ENCODE results near the gene FGF1. TPM values are rescaled to one million over a fixed set of nuclear protein-coding genes. Genes with fewer than 3 reads are reported as not detected.

Gene FGF1
- total RNA-seq, 2 experiments from 2014 or later: not detected

DNA sequence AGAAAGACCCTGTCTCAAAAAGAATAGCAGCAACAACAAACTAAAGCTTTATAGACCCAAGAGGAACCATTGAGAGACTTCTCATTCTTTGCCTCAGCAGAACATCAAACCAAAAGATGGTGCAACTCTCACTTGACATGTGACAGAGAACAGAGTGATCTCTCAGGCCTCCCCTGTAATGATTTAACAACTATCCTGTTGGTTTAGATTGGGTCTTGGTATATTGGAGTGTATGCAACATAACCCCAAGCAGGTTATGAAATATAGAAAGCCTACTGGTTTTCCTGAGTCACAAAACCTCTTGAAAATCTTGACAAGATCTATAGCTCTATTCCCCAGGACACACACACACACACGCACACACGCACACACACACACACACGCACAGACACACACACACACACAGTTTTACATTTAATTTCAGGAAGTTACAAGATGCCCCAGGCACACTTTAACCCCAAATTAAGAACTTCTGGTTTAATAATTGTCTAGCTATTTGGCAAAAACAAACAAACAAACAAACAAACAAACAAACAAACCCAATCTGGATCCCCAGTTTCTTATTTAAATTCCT, 6.5 kb upstream of the FGF1 start:
- Mint-ChIP-seq H3K9me3 (no peaks in the 10 kb centered on the region), H3K36me3 (ENCODE audit: low read depth) (no peaks in the 10 kb centered on the region), H3K27ac (no peak overlapping the region), H3K27me3 (ENCODE audit: low read depth) (peaks cover 6% of the 10 kb centered on the region), H3K4me1 (ENCODE audit: low read depth) (peaks cover 2% of the 10 kb centered on the region), H3K4me3 (no peak overlapping the region)
- intact Hi-C loops (cut with micrococcal nuclease): loop anchor here (10.0 kb wide), 1 partner anchor 108 kb away; no protein-coding TSS in a partner anchor
- CTCF ChIA-PET: interaction anchor here (0.9 to 1.8 kb wide), 4 partner anchors 20 to 196 kb away, joined by 3 to 8 read pairs (median 5); no protein-coding TSS in a partner anchor
- no peak for DNase-seq

DNA sequence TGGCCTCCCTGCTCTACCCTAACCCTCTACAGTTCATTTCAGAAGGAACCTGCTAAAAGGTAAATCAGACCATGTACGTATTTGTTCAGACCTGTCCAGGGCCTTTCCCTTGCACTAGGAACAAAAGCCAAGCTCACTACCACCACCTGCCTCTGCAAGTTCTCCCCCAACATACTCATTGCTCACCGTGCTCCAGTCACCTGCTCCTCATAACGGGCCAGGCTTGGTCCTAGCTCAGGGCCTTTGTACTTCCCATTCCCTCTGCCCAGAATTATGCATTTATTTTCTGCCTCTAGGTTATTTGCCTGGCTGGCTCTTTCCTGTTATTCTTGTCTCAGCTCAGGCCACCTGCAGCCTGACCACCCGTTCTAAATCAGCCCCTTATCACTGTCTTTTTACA, 4.8 kb upstream of the FGF1 start:
- peaks cover 6% of the 10 kb centered on the region for H3K27me3 Mint-ChIP-seq (ENCODE audit: low read depth)
- no peaks in the 10 kb centered on the region for H3K9me3 Mint-ChIP-seq
- no peaks in the 10 kb centered on the region for H3K36me3 Mint-ChIP-seq (ENCODE audit: low read depth)
- intact Hi-C loops (cut with micrococcal nuclease): loop anchor here (10.0 kb wide), 1 partner anchor 106 kb away; no protein-coding TSS in a partner anchor
- H3K27ac Mint-ChIP-seq: no peak overlapping the region
- no peak overlapping the region for H3K4me3 Mint-ChIP-seq
- H3K4me1 Mint-ChIP-seq (ENCODE audit: low read depth): no peaks in the 10 kb centered on the region
- CTCF ChIA-PET: interaction anchor here (0.6 kb wide), 1 partner anchor 56 kb away, joined by 4 read pairs; no protein-coding TSS in a partner anchor
- DNase-seq: no peak

DNA sequence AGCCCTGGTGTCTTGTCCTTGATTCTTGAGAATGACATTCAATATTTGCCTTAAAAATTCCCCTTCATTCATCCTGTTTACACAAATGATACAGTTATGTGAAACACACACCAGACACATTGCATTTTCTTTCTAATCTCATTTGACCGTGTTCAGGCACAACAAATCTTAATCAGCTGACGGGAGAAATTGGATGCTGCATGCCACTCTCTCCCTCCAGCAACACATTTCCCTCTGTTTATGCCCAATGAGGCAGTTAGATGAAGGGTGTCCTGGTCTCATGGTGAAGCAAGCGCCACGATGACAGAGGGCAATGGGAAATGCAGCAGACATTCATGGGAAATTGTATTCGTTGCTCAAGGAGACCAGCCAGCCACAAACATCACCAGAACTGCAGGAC, 3.2 kb upstream of the FGF1 start:
- H3K9me3 Mint-ChIP-seq: no peaks in the 10 kb centered on the region
- CTCF ChIA-PET: interaction anchor here (1.1 to 2.1 kb wide), 2 partner anchors 10 to 13 kb away, joined by 3 to 6 read pairs; no protein-coding TSS in a partner anchor
- no peaks in the 10 kb centered on the region for H3K36me3 Mint-ChIP-seq (ENCODE audit: low read depth)
- no peak overlapping the region for H3K4me3 Mint-ChIP-seq
- H3K4me1 Mint-ChIP-seq (ENCODE audit: low read depth): no peaks in the 10 kb centered on the region
- H3K27me3 Mint-ChIP-seq (ENCODE audit: low read depth): peaks cover 6% of the 10 kb centered on the region
- intact Hi-C loops (cut with micrococcal nuclease): no loop called here
- no peak for DNase-seq
- no peak overlapping the region for H3K27ac Mint-ChIP-seq

DNA sequence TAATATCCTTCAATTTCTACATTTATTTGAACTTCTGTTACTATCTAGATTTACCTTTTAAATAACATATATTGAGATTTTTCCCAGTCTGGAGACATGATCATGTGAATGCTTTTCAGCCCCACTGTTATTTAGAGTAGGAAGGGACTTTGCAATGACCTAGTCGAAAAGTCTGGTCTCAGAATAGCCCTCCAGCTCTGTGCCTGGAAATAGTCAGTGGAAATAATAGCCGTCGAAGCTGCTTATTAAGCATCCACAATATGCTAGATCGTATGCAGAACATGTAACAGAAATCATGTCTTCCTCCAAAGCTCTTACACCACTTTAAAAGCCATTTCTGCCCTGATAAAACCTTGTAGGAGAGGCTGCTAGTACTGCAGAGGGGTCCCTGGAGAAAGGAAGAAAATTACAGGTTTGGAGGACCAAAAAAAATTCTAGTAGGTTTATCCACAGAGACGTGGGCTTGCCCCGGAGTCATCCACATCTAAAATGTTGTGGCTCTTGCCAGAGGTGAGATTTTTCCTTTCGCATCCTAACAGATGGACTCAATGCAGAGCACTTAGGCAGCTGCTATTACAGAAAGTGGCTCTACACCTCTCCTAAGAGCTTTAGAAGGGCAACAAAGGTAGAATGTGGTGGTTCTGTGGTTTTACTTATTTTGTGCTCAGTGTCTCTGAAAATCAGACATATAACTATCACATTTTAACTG, 2.5 kb upstream of the FGF1 start:
- CTCF ChIA-PET: interaction anchor here (1.1 to 2.1 kb wide), 2 partner anchors 10 to 13 kb away, joined by 3 to 6 read pairs; no protein-coding TSS in a partner anchor
- Mint-ChIP-seq H3K9me3 (no peaks in the 10 kb centered on the region), H3K36me3 (ENCODE audit: low read depth) (no peaks in the 10 kb centered on the region), H3K27ac (no peak overlapping the region), H3K4me3 (no peak overlapping the region), H3K4me1 (ENCODE audit: low read depth) (no peaks in the 10 kb centered on the region), H3K27me3 (ENCODE audit: low read depth) (peaks cover 6% of the 10 kb centered on the region)
- no peak for DNase-seq
- intact Hi-C loops (cut with micrococcal nuclease): no loop called here

- intact Hi-C loops (cut with micrococcal nuclease): no loop called here
- no peak overlapping the region for H3K27ac Mint-ChIP-seq
- no peak for DNase-seq
- H3K9me3 Mint-ChIP-seq: no peaks in the 10 kb centered on the region
- CTCF ChIA-PET: interaction anchor here (1.2 to 2.1 kb wide), 3 partner anchors 12 to 30 kb away, joined by 5 to 6 read pairs (median 5); no protein-coding TSS in a partner anchor
- no peak overlapping the region for H3K4me3 Mint-ChIP-seq
- peaks cover 6% of the 10 kb centered on the region for H3K27me3 Mint-ChIP-seq (ENCODE audit: low read depth)
- no peaks in the 10 kb centered on the region for H3K4me1 Mint-ChIP-seq (ENCODE audit: low read depth)
- H3K36me3 Mint-ChIP-seq (ENCODE audit: low read depth): no peaks in the 10 kb centered on the region
These were observed 1.1 kb upstream of the FGF1 start for GRCh38 chr5:142686968-142687367.

- no peak for DNase-seq
- Mint-ChIP-seq H3K36me3 (ENCODE audit: low read depth) (no peaks in the 10 kb centered on the region), H3K27me3 (ENCODE audit: low read depth) (peaks cover 6% of the 10 kb centered on the region), H3K9me3 (no peaks in the 10 kb centered on the region), H3K27ac (no peak overlapping the region), H3K4me1 (ENCODE audit: low read depth) (no peaks in the 10 kb centered on the region), H3K4me3 (no peak overlapping the region)
- intact Hi-C loops (cut with micrococcal nuclease): no loop called here
- CTCF ChIA-PET: interaction anchor here (0.6 to 1.6 kb wide), 5 partner anchors 12 to 875 kb away, joined by 3 to 5 read pairs (median 3); no protein-coding TSS in a partner anchor
These were observed 382 bp upstream of the FGF1 start for GRCh38 chr5:142686210-142686734.

DNA sequence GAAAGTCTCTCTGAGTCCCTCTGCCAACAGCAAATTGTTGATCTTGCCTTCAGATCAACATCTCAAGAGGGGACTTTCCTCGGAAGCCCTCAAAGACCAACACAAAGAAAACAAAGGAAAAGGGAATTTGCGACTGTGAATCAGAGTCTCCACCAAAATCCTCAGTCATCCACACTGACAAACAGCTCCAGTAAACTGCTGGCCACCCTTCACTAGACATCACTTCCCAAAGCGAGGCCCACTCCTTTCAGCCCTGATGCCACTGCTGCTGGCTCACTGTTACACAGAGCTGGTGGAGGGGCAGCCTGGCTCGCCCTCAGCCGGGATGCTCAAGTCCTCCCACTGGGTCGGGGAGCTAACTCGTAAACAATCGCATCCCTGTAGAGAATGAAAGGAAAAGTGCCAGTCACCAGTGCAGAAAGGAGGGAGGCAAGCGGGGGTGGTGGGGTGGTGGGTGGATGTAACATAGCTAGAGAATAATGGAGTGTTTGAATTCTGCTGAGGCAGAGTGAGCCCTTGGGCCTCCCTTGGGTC, 1.3 kb downstream of the FGF1 start:
- H3K9me3 Mint-ChIP-seq: no peaks in the 10 kb centered on the region
- no peaks in the 10 kb centered on the region for H3K4me1 Mint-ChIP-seq (ENCODE audit: low read depth)
- CTCF ChIA-PET: interaction anchor here (0.7 to 1.4 kb wide), 5 partner anchors 13 to 203 kb away, joined by 3 to 4 read pairs (median 3); no protein-coding TSS in a partner anchor
- H3K36me3 Mint-ChIP-seq (ENCODE audit: low read depth): no peaks in the 10 kb centered on the region
- H3K27ac Mint-ChIP-seq: no peak overlapping the region
- DNase-seq: no peak
- H3K27me3 Mint-ChIP-seq (ENCODE audit: low read depth): no peaks in the 10 kb centered on the region
- H3K4me3 Mint-ChIP-seq: no peak overlapping the region
- intact Hi-C loops (cut with micrococcal nuclease): no loop called here

GRCh38 chr5:142683881-142684505, 1.9 kb downstream of the FGF1 start:
- intact Hi-C loops (cut with micrococcal nuclease): no loop called here
- Mint-ChIP-seq H3K9me3 (no peaks in the 10 kb centered on the region), H3K4me1 (ENCODE audit: low read depth) (no peaks in the 10 kb centered on the region), H3K4me3 (no peak overlapping the region), H3K27me3 (ENCODE audit: low read depth) (no peaks in the 10 kb centered on the region), H3K27ac (no peak overlapping the region), H3K36me3 (ENCODE audit: low read depth) (no peaks in the 10 kb centered on the region)
- no peak for DNase-seq
- CTCF ChIA-PET: interaction anchor here (0.7 to 0.8 kb wide), 3 partner anchors 28 to 32 kb away, joined by 3 to 4 read pairs (median 4); no protein-coding TSS in a partner anchor

DNA sequence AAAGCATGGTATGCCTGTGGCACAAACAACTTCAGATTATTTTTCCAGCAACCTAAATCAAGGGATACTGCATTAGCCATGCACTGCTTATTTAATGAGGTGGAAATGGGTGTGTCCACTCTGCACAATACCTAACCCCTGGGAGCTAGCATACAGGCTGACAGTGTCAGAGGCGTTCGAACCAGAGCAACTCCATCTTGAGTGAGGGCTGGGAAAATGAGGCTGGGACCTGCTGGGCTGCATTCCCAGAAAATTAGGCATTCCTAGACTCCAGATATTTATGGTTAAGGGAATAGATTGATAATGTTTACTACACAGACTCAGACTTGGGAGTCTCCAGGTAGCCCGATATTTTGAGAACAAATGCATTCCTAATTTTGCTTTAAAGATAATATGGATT, 2.8 kb downstream of the FGF1 start:
- H3K27ac Mint-ChIP-seq: no peak overlapping the region
- no peak for DNase-seq
- CTCF ChIA-PET: interaction anchor here (0.7 kb wide), 1 partner anchor 33 kb away, joined by 4 read pairs; no protein-coding TSS in a partner anchor
- no peaks in the 10 kb centered on the region for H3K27me3 Mint-ChIP-seq (ENCODE audit: low read depth)
- no peaks in the 10 kb centered on the region for H3K9me3 Mint-ChIP-seq
- H3K4me3 Mint-ChIP-seq: no peak overlapping the region
- H3K36me3 Mint-ChIP-seq (ENCODE audit: low read depth): no peaks in the 10 kb centered on the region
- intact Hi-C loops (cut with micrococcal nuclease): no loop called here
- H3K4me1 Mint-ChIP-seq (ENCODE audit: low read depth): no peaks in the 10 kb centered on the region

GRCh38 chr5:142680605-142681259, 5.2 kb downstream of the FGF1 start:
- no peaks in the 10 kb centered on the region for H3K36me3 Mint-ChIP-seq (ENCODE audit: low read depth)
- no peak for DNase-seq
- no peaks in the 10 kb centered on the region for H3K4me1 Mint-ChIP-seq (ENCODE audit: low read depth)
- CTCF ChIA-PET: no interaction called here
- no peaks in the 10 kb centered on the region for H3K9me3 Mint-ChIP-seq
- no peak overlapping the region for H3K27ac Mint-ChIP-seq
- intact Hi-C loops (cut with micrococcal nuclease): no loop called here
- no peaks in the 10 kb centered on the region for H3K27me3 Mint-ChIP-seq (ENCODE audit: low read depth)
- no peak overlapping the region for H3K4me3 Mint-ChIP-seq

DNA sequence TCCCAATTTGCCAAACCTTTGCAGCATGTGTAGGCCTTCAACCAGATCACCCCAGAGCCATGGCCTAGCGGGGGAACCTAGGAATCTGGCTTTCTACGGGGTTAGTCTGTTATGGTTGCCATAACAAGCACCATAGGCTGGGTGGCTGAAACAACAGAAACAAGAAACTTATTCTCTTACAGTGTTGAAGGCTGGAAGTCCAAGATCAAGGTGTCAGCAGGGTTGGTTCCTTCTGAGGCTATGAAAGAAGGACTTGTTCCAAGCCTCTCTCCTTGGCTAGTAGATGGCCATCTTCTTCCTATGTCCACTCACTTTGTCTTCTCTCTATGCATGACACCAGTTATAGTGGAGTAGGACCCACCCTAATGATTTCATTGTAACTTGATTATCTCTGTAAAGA, 6.1 kb downstream of the FGF1 start:
- CTCF ChIA-PET: no interaction called here
- Mint-ChIP-seq H3K4me1 (ENCODE audit: low read depth) (no peaks in the 10 kb centered on the region), H3K27me3 (ENCODE audit: low read depth) (no peaks in the 10 kb centered on the region)

More for the DNA sequence above, 6.1 kb downstream of the FGF1 start:
- Mint-ChIP-seq H3K27ac (no peak overlapping the region), H3K4me3 (no peak overlapping the region), H3K36me3 (ENCODE audit: low read depth) (no peaks in the 10 kb centered on the region), H3K9me3 (no peaks in the 10 kb centered on the region)
- intact Hi-C loops (cut with micrococcal nuclease): no loop called here
- no peak for DNase-seq
